Stimulated activated CD4-positive, alpha-beta T cell treated with anti-CD3 and anti-CD28 coated beads, Interleukin-15, amount 100 ng/mL, for 48 hours (primary cell): Measurements from ENCODE around the gene RARG.
A peak's percentile ranks its signal among the peaks of the same experiment; 100 is the strongest.

Source experiments
- DNase-seq, 2 donors: peaks; one replicate each; pipeline ENCODE4 v3.0.0-alpha.2; 2020; ENCODE audit warnings: low read depth in 2 of 2

The RARG gene

DNA sequence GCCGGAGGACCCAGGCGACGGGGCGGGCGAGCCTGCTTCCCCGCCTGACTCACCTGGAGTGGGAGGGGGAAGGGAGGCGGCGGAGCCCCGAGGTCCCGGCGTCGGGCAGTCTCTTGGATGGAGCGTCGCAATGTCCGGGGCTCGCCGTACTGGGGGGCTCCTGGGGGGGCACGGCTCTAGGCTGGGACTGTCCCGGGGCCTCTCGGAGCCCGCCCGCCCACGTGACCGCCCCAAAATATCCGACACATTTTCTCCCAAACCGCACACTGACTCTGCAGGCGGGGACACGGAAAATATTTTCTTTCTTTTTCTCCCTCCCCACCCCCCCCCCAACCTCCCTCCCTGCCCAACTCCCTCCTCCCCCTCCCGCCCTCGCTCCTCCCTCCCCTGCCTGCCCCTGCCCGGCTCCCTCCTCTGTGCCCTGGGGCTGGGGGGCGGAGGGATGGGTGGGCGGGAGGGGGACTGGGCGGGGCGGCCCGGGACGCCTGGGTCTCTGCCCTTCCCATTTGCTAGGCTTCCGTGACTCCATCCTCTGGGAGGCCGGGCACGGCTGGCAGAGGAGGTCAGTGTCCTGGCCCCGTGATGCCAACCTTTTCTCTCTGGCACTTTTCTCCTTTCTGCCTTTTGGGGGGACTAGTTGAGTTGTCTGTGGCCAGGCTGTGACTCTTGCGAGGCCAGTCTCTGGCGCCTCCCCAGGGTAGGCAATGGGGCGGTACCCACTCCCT, at the start of gene RARG:
RARG (minus strand) TSS at position 289 of the 725 bp plus-strand sequence. CDS start 4,664 bp downstream, outside the sequence.
- DNase-seq: peak in 1 of 2 donors; percentile 59

DNA sequence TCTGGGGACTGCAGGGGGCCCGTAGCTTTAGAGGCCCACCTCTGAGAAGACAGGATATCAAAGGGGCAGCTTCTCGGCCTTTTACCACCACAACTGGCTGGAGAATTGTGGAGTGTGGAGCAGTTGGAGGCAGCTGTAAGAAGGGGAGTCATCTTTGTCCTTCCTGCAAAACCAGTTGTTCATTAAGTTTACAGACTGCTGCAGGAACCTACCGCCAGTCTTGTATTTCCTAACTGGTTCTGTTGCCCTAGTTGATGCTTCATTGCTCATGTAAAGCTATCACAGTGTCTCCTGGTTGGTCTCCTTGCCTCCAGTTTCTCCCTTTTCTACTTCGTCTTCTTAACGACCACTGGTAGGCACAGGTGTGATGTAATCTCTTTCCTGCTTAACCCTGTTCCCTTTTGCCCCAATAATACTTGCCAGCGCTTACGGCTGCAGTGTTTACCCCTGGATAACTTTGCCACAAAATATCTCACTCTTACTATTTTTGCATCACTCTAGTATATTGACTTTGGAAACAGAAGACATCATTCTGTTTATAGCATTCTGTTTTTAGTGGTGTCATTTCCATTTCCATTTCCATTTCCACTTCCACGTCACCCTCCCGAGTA, 48.0 kb upstream of the RARG start:
- no peak for DNase-seq

- DNase-seq: no peak
These were observed 47.4 kb upstream of the RARG start for GRCh38 chr12:53279283-53279869.

- no peak for DNase-seq
These were observed 46.0 kb upstream of the RARG start for GRCh38 chr12:53277981-53278380.

GRCh38 chr12:53276511-53276910, 44.5 kb upstream of the RARG start:
- no peak for DNase-seq

GRCh38 chr12:53274445-53274844, 42.4 kb upstream of the RARG start:
- no peak for DNase-seq

DNA sequence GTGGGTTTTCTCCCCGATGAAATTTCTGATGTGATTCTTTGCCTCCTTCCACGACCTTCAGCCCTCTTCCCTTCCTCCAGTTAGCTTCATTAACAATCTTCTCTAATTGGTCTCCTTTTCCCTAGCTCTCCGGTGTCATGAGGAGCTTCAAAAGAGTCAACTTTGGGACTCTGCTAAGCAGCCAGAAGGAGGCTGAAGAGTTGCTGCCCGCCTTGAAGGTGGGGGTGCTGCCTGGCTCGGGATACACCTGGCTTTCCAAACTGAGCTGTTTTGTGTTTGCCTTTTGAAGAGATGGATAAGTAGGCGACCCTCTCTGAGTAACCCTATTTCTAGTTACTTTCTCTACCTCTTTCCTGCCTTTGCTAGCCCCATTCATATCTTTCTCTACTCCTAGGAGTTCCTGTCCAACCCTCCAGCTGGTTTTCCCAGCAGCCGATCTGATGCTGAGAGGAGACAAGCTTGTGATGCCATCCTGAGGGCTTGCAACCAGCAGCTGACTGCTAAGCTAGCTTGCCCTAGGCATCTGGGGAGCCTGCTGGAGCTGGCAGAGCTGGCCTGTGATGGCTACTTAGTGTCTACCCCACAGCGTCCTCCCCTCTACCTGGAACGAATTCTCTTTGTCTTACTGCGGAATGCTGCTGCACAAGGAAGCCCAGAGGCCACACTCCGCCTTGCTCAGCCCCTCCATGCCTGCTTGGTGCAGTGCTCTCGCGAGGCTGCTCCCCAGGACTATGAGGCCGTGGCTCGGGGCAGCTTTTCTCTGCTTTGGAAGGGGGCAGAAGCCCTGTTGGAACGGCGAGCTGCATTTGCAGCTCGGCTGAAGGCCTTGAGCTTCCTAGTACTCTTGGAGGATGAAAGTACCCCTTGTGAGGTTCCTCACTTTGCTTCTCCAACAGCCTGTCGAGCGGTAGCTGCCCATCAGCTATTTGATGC, 36.9 kb upstream of the RARG start:
- DNase-seq: no peak

DNA sequence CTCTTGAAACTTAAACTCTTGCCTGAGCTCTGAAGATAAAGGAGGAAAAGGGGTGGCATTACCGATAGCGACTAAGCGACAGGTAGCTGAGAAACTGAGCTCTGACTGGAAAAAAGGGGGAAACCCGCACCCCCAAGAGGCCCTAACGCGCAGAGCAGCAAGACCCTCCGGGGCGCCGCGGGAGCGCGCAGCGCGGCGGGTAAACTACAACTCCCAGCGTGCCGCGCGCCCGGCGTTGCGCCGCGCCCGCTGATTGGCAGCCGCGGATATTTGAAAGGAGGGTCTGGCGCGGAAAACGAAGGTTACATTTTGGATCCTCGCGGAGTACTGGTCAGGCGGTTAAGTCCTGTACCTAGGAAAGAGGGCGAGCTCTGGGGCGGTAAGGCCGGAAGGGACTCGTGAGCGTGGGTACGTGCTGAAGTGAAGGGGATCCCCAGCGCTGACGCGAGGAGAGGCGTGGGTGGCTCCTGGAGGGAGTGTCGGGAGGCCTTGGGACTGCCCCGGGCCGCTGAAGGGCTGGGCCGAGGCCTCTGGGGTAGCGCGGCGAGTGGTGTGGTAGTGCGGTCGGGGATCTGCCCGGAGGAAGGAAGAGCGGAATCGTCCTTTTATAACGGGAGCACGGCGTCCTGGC, 36.1 kb upstream of the RARG start, which contains the start of gene ESPL1:
ESPL1 (plus strand) TSS at position 301 of the 631 bp plus-strand sequence. CDS start 468 bp downstream, outside the sequence.
- peak; percentile 69 to 78 for DNase-seq

DNA sequence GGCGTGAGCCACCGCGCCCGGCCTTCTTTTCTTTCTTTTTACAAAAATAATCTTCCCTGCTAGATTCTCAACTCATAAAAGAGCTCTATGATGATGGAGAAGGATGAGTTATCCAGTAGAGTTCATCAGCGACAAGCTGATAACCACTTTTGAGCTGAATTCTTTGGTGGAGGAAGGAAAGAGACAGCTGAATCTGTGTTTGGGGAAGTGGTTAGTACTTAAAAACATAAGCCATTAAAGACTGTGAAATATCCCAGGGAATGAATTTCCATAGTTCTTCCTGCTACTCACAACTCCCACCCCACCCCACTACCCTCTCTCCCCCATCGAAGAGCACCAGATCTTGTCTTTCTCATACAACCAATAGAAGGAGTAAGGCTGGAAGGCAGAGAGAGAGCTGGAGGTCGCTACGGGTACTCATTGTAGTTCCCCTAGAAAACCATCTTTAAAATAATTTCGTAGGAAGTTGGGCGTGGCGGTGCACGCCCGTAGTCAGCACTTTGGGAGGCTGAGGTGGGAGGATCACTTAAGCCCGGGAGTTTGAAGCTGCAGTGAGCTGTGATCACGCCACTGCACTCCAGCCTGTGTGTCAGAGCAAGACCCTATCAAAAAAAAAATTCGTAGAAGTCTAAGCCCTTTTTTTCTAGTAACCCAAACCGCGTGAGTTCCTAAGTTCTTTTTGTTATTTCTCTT, 35.4 kb upstream of the RARG start:
- DNase-seq: peak in 1 of 2 donors; percentile 29

DNA sequence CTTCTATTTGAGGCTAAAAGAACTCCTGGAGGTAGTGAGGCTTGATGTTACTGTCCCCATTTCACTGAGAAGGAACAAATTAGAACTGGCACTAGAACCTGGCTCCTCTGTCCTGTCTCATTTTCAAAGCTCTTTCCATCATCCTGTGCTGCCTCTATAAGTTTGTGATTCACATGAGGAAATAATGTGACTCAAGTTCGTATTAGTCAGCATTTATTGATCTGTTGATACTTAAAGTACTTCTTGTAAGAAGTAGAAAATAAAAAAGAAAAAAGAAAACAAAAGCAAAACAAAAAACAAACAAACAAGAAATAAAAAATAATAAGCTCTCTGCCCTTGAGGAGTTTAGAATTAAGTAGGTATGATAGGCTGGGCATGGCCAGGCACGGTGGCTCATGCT, 33.8 kb upstream of the RARG start:
- no peak for DNase-seq

DNA sequence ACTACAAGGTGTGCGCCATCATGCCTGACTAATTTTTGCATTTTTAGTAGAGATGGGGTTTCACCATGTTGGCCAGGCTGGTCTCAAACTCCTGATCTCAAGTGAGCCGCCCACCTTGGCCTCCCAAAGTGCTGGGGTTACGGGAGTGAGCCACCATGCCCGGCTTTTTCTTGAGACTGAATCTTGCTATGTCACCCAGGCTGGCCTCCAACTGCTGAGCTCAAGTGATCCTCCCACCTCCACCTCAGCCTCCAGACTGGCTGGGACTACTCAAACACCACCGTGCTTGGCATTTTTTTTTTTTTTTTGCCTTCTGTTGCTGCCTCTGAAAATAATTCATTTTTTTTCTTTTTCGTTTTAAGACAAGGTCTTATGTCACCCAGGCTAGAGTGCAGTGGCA, 27.9 kb upstream of the RARG start:
- no peak for DNase-seq

DNA sequence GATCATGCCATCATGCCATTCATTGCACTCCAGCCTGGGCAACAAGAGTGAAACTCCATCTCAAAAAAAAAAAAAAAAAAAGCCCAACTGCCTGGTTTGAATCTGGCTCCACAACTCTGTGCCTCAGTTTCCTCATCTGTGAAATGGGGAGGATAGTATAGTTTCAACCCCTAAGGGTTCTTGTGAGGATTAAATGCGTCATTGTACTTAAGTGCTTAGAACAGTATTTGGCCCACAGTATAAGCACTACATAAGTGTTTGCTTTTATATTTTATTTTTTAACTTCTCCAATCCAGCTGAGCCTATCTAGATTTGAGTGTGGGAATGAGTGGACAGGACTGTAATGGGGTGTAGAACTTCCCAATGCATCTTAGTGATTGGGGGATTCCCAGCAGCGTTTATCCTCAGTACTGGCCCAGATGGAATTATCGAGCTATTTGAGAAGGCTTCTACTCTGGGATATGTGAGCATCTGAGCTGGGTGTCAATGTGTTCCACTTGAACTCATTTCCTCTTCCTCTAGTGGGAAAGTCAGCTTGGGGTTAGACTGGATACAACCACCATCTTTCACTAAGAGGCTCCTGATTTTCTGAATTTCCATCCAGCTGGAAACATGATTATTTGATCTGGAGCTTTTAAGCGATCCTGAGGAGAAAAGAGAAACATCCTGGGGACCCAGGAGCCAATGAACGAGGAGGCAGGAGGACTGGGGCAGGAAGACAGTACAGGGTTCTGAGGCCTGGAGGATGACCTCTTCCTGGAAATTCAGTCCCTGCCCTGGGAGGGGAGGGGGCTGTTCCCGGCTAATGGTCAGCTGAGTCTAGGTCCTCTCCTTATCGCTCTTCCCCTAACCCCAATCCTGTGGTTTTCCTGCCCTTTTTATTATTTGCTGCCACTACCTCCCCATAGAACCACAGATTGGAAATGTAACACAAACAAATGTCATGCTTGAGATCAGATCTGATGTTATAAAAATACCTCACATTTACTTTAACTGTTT, 26.8 kb upstream of the RARG start:
- no peak for DNase-seq

DNA sequence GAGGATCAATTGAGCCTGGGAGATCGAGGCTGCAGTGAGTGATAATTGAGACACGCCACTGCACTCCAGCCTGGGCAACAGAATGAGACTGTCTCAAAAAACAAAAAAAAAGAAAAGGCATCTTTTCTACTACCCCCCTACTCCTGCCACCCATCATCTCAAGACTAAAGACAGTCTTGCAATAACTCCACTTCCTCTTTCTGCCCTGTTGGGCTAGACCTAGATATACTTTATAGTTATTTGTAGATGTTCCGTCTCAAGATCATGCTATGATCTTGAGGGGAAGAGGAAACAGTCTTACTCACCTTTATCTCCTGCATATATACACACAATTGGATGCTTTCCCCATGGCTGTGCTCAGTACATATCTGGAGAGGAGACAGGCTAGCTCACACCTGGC, 24.0 kb upstream of the RARG start:
- DNase-seq: no peak

- DNase-seq: no peak
These were observed 23.0 kb upstream of the RARG start for GRCh38 chr12:53254816-53255545.

DNA sequence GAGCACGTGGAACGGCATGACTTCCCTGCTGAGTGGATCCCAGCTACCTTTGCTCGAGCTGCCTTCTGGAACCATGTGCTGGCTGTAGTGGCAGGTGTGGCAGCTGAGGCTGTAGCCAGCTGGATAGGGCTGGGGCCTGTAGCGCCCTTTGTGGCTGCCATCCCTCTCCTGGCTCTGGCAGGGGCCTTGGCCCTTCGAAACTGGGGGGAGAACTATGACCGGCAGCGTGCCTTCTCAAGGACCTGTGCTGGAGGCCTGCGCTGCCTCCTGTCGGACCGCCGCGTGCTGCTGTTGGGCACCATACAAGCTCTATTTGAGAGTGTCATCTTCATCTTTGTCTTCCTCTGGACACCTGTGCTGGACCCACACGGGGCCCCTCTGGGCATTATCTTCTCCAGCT, 21.3 kb upstream of the RARG start:
- DNase-seq: no peak

DNA sequence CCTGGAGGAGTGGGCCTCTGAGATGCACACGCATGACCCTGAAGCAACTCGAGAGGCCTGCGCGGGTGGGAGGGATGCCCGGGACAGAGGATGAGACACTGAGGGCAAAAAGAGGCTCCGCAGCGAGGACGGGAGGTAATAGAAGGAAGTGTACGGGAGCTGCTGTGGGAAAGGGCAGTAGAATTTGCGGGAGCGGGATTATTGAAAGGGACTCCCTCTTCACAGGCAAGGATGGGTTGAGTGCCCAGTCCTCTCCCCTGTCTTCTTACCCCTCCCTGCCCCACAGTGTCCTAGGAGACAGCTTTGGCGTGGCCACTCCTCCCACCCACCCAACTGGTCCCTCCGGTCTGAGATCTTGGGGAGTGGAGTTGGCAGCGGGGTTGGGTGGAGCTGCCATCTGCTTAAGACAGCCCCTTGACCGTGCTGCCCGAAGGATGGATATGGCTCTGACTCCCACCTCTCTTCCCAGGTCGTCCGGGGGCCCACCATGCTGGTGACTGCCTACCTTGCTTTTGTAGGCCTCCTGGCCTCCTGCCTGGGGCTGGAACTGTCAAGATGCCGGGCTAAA, 20.4 kb upstream of the RARG start:
- DNase-seq: no peak

DNA sequence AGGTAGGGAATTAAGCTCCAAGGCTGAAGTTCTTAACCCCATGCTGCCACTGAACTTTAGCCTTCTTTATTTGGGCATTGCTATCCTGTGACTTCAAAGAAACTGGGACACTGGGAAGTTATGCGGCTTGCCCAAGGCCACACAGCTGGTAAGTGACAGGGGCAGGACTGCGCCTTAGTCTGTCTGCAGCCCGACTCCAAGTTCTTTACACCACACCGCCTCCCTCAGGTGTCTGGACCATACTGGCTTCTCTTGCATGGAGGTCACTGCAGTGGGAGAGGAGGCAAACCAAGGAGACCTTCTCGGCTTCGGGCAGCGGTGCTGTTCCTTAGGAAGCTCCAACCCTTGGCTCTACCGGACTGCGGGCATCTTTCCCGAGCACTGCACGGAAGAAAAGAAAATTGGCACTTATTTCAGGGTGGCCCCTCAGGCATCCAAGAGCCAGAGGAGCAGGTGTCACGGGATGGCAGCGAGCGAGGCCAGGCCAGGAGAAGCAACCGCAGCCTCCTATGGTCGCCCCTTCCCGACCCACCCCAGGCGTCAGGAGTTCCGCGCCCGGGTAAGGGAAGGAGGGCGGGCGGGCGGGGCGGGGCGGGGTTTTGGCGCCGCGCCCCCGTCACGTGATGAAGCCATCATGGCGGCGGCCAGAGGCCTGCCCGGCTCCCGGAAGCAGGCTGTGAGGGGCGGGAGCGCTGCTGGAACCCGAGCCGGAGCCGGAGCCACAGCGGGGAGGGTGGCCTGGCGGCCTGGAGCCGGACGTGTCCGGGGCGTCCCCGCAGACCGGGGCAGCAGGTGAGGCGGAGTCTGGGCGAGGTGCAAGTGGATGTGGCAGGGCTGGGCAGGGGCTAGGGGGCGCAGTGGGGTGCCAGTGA, 19.7 kb upstream of the RARG start:
- DNase-seq: peak; percentile 44 to 60

DNA sequence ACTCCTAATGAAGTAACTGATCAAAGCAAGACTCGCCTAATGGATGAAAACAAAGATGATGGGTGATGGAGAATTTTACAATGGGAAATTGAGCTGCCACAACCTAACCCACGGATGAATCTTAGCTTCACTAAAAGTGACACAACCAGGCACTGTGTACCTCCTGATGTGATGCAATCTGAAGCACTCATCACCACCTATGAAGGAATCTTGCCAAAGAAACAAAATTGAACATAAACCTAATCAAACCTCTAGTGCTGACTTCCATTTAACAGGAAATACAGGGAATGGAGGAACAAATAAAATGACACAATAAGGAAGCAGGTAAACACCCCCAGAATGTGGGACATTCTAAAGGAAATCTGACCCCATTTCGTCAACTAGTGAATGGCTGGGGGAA, 13.3 kb upstream of the RARG start:
- DNase-seq: no peak
